ENCODE measurements around the gene LRRK2.

GRCh38 chr12:40314927-40315326 is 90.1 kb downstream of the LRRK2 start:
- TF ChIP-seq POLR2AphosphoS5 (IDR thresholded peaks at IDR 0.05; ENCODE audit: borderline replicate concordance, low read depth, low read length) (no peak), EZH2 (IDR thresholded peaks at IDR 0.05) (no peak), FOXP2 (optimal IDR thresholded peaks at IDR 0.05; ENCODE audit: control extremely low read depth, extremely low read length, insufficient read depth) (no peak)
